ENCODE data around the gene GJC3.
A peak's percentile ranks its signal among the peaks of the same experiment; 100 is the strongest.

DNA sequence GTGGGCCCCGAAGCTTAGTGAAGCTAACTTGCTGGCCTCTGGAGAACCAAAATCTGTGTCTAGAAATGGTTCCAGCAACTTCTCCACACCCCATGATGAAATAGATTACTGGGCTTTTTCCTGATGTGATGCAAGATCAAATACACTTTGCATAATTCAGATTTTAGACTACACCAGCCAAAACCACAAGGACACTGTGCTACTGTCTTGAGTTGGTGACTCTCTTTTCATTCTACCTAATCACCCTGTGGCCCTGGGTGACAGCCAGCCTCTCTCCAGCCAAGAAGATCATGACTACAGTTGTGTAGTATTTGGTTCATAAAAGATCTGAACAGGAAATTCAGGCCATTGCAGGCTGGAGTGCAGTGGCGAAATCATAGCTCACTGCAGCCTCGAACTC lies 24.2 kb upstream of the GJC3 start:
- TF ChIP-seq, protein P1, sequence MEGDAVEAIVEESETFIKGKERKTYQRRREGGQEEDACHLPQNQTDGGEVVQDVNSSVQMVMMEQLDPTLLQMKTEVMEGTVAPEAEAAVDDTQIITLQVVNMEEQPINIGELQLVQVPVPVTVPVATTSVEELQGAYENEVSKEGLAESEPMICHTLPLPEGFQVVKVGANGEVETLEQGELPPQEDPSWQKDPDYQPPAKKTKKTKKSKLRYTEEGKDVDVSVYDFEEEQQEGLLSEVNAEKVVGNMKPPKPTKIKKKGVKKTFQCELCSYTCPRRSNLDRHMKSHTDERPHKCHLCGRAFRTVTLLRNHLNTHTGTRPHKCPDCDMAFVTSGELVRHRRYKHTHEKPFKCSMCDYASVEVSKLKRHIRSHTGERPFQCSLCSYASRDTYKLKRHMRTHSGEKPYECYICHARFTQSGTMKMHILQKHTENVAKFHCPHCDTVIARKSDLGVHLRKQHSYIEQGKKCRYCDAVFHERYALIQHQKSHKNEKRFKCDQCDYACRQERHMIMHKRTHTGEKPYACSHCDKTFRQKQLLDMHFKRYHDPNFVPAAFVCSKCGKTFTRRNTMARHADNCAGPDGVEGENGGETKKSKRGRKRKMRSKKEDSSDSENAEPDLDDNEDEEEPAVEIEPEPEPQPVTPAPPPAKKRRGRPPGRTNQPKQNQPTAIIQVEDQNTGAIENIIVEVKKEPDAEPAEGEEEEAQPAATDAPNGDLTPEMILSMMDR (IDR thresholded peaks at IDR 0.05): no peak
- TF ChIP-seq POLR2A (IDR thresholded peaks at IDR 0.05) (no peak), EP300 (IDR thresholded peaks at IDR 0.05) (peak in 2 of 4 donors; percentile 37 to 91)
